Retinal pigment epithelial cell (primary cell): Measurements from ENCODE around the gene CEP295NL.
"Not testable (repeated sequence)": the region's sequence is repeated elsewhere in the genome, so short reads cannot be mapped to it uniquely, and the experiment has no call there.

Experiments used
- DNase-seq: peaks from one replicate; pipeline ENCODE4 v3.0.0-alpha.2; 2010; ENCODE audit warnings: low read depth
- H3K4me3 ChIP-seq: 2 replicates; pipeline ENCODE4 v1.5.1; 2011; ENCODE audit warnings: mild to moderate bottlenecking, low read length, control low read depth, moderate library complexity
- TF ChIP-seq, protein P1 (sequence below): conservative IDR thresholded peaks from 2 replicates; pipeline ENCODE4 v1.5.1; 2011; ENCODE audit warnings: low read depth, low read length, control low read depth, inconsistent platforms

CEP295NL gene

DNA sequence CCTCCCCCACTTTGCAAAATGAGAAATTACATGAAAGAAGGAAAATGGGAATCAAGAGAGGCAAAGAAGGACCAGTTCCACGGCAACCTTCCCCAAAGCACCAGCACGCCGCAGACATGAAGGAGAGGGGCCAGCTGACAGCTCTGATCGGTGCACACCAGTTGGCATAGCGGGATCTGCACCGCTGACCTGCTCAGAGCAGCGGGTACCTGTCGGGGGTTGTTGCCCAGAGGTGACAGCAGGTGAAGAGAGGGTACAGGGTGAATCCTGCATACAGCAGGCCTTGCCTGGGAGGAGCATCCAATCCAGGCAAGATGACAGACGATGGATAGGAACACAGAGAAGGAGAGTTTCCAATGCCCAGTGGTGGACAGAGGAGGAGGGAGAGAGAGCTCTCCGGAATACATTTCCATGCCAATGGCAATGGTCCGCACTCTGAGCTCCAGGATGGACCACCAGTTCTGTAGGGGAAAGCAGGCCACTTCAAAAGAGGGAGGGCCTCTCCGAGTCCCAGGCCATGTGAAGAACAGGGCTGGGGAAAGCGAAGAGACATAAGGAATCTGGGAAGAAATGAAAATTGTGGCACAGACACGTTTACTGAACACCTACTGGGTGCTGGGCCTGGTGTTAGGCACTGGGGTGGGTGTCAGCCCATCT lies 24.0 kb downstream of the CEP295NL start:
- H3K4me3 ChIP-seq = no peak overlapping the region
- TF ChIP-seq, protein P1, sequence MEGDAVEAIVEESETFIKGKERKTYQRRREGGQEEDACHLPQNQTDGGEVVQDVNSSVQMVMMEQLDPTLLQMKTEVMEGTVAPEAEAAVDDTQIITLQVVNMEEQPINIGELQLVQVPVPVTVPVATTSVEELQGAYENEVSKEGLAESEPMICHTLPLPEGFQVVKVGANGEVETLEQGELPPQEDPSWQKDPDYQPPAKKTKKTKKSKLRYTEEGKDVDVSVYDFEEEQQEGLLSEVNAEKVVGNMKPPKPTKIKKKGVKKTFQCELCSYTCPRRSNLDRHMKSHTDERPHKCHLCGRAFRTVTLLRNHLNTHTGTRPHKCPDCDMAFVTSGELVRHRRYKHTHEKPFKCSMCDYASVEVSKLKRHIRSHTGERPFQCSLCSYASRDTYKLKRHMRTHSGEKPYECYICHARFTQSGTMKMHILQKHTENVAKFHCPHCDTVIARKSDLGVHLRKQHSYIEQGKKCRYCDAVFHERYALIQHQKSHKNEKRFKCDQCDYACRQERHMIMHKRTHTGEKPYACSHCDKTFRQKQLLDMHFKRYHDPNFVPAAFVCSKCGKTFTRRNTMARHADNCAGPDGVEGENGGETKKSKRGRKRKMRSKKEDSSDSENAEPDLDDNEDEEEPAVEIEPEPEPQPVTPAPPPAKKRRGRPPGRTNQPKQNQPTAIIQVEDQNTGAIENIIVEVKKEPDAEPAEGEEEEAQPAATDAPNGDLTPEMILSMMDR = no peak
- no peak for DNase-seq

DNA sequence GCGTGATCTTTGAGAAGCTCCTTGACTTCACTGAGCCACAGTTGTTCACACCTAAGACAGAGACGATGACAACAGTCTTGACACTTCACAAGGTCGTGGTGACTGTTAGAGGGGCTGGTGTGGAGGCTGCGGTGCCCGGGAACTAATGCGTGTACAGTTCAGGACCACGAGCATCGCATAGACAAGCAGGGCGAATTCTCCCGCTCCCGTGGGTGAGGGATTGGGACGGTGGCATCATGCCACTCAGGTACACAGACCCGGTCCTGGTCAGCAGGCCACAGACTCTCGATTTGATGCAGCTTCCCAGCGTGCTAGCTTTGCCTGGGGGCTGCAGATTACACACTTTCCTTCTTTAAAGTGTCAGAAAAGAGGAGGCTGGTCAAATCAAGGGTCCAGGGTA lies 24.7 kb downstream of the CEP295NL start:
- TF ChIP-seq, protein P1 = no peak
- no peak for DNase-seq
- no peak overlapping the region for H3K4me3 ChIP-seq

DNA sequence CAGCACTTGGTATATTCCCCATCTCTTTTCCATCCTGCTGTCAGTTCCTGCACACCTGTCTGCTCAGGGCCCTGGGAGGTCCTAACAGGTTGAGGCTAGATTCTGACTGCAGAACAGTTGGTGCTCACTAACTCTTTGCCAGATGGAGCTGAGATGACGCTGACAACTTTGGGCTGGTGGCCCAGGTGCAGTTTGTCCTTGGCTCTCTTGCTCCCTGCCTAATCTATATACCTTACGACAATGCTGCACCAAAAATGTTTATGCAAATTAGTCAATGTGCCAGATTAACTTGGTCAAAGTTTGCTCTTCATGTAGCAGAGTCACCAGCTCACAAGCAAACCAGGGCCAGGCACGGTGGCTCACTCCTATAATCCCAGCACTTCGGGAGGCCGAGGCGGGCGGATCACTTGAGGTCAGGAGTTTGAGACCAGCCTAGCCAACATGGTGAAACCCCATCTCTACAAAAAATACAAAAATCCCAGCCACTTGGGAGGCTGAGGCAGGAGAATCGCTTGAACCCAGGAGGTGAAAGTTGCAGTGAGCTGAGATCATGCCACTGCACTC lies 26.0 kb downstream of the CEP295NL start:
- DNase-seq, H3K4me3 ChIP-seq: not testable (repeated sequence)

DNA sequence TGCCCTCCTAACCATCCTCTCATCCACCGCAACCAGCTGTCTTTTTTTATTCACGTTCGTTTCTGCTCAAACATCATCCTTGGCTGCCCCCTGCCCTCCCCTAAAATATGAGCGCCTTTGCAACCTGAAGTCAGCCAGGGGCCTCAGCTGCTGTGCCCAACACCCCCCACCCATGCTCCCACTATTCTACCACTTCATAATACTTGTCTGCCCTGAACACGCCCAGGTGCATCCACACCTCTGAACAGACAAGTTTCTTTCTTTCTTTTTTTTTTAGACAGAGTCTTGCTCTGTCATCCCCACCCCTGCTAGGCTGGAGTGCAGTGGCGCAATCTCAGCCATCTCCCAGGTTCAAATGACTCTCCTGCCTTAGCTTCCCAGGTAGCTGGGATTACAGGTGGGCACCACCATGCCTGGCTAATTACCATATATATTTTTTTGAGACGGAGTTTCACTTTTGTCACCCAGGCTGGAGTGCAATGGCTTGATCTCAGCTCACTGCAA lies 26.9 kb downstream of the CEP295NL start:
- no peak for DNase-seq
- TF ChIP-seq, protein P1 = no peak
- H3K4me3 ChIP-seq = no peak overlapping the region

DNA sequence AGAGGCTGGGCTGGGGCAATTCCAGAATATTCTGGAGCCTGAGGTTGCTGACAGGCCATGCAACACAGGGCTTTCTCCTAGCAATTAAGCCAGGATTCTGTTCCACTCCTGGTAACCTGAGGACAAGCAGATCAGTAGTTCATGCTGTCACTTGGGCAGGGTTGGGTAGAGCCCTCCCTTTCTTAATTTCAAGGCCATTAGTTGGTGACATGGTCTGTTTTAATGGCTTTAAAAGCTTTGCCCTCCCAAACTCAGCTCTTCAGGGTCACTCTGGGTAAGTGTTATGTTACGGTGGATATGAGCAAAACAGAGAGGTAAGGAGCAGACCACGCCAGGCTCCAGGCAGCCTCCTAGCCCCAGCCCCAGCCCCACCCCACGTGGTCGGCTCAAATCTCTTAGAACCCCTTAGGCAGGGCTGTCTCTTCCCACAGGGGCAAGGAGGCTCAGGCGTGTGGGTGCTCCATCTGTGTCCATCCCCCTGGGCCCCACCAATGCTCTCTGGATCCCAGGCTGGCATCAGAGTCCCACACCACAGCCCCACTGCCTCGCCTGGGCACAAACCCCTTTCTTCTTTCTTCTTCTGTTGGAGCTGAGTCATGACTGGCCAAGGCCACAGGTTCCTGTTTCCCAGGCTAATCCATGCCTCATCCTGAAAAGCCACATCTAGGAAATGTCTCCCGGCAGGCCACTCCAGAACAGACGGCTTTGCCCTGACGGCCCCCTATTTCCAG lies 27.5 kb downstream of the CEP295NL start:
- no peak overlapping the region for H3K4me3 ChIP-seq

DNA sequence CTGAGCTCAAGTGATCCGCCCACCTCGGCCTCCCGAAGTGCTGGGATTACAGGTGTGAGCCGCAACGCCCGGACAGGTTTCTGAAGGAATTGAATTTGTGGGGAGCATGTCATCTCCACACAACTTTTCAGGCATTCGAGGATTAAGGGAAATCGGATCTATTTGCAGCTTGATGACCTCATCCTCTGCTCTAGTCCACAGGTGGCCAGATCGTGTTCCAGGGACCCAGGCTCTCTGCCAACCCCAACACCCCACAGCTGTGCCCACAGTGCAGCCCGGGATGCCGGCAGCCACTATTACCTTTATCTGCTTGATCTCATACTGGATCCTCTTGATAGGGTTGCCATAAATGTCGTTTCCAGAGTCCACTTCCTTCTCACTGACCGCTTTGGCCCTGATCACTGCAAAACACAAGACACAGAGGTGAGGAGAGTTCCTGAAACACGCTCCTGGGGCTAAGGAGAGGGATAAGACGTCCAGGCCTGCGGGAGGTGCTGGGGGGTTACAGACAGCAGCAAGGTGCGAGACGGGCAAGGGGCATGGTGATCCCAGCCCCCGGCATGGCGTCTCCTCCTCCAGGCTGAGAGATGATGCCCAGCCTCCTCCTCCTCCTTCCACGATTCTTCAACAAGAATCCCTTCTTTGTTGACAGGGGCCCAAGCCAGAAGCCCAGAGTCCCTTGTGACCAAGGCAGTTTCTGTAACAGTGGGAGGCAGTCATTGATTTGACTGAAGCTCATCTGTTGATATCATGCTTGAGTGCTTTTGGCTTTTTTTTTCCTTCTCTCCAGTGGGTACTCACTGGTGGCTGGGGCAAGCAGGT lies 29.3 kb downstream of the CEP295NL start:
- no peak overlapping the region for H3K4me3 ChIP-seq
- TF ChIP-seq, protein P1 = no peak
- DNase-seq = peak; percentile 56

More for the DNA sequence above, 27.5 kb downstream of the CEP295NL start:
- no peak for DNase-seq
- TF ChIP-seq, protein P1 = no peak

DNA sequence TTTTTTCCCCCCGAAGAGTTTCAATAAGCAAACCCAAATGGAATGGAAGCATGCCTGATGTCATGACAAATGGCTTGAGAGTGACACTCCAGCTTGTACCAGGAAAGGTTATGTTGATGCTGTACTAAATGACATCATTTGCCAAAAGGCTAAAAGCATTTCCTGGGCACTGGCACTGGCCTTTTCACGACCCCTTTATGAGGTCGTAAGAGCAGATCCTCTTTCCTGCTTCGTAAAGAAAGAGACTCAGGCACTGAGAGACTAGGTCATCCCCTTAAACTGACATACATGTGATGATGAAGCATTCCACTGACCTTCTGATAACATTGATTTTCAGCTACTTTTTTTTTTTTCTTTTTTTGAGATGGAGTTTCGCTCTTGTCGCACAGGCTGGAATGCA lies 30.5 kb downstream of the CEP295NL start:
- TF ChIP-seq, protein P1 = no peak
- DNase-seq = no peak
- H3K4me3 ChIP-seq = no peak overlapping the region
